GM21515 (cell line): ENCODE results near the gene PLA2G2C.

Source experiments
- ATAC-seq: cut with Tn5 transposase; IDR thresholded peaks from one replicate; pipeline ENCODE4 v1.9.1; 2021; ENCODE audit not compliant: unreplicated experiment

Gene PLA2G2C

GRCh38 chr1:20158358-20159070, 27.8 kb downstream of the PLA2G2C start:
- no peak for ATAC-seq

GRCh38 chr1:20154301-20154831, 32.0 kb downstream of the PLA2G2C start:
- no peak for ATAC-seq

- no peak for ATAC-seq
Observed at GRCh38 chr1:20153000-20153418, 33.3 kb downstream of the PLA2G2C start.

GRCh38 chr1:20152599-20152930, 33.8 kb downstream of the PLA2G2C start:
- ATAC-seq: no peak

GRCh38 chr1:20151906-20152598, 34.3 kb downstream of the PLA2G2C start:
- no peak for ATAC-seq

GRCh38 chr1:20150969-20151368, 35.3 kb downstream of the PLA2G2C start:
- no peak for ATAC-seq

- no peak for ATAC-seq
Observed at GRCh38 chr1:20150326-20150705, 36.0 kb downstream of the PLA2G2C start.

- ATAC-seq: no peak
Observed at GRCh38 chr1:20149601-20150325, 36.6 kb downstream of the PLA2G2C start.

- no peak for ATAC-seq
Observed at GRCh38 chr1:20148571-20149500, 37.5 kb downstream of the PLA2G2C start.

GRCh38 chr1:20147846-20148570, 38.3 kb downstream of the PLA2G2C start:
- ATAC-seq: no peak

GRCh38 chr1:20143734-20144565, 42.4 kb downstream of the PLA2G2C start:
- no peak for ATAC-seq

GRCh38 chr1:20143318-20143717, 43.0 kb downstream of the PLA2G2C start:
- ATAC-seq: no peak

GRCh38 chr1:20142001-20142710, 44.2 kb downstream of the PLA2G2C start:
- no peak for ATAC-seq

GRCh38 chr1:20141466-20141865, 44.9 kb downstream of the PLA2G2C start:
- ATAC-seq: no peak

GRCh38 chr1:20141001-20141400, 45.3 kb downstream of the PLA2G2C start:
- ATAC-seq: no peak

GRCh38 chr1:20139776-20140612, 46.3 kb downstream of the PLA2G2C start:
- ATAC-seq: no peak

- ATAC-seq: no peak
Observed at GRCh38 chr1:20138961-20139550, 47.3 kb downstream of the PLA2G2C start, which contains the start of gene PLA2G2F. Gene PLA2G2F (plus strand): TSS chr1:20139323. CDS start chr1:20139428, 105 bp downstream.
